Heart left ventricle (tissue), 16 donors: Measurements from ENCODE around the gene ITPR3. TPM values are rescaled to one million over a fixed set of nuclear protein-coding genes. Genes with fewer than 3 reads are reported as not detected.

Experiments
- ATAC-seq, 4 donors: fragments of 200-7000 bp; cut with Tn5 transposase; one replicate each; pipeline ENCODE4 v1.9.1; 2020 to 2022; ENCODE audit warnings: moderate library complexity in 4 of 4, mild to moderate bottlenecking in 3 of 4, moderate number of reproducible peaks in 1 of 4
- DNase-seq, 5 donors: peaks; one replicate each; pipeline ENCODE4 v3.0.0-alpha.2; 2020
- H3K27ac ChIP-seq, 12 donors: fragments of 200-600 bp; sonication (generic) in 4 of 12; one replicate each; pipeline versions ENCODE4 v1.5.0 to v1.8.0; 2016 to 2022; ENCODE audit warnings: mild to moderate bottlenecking in 2 of 12
- H3K27me3 ChIP-seq, 9 donors: fragments of 200-600 bp; sonication (generic) in 2 of 9; one replicate each; pipeline versions ENCODE4 v1.5.1 to v1.8.0; 2016 to 2022; ENCODE audit warnings: mild to moderate bottlenecking in 3 of 9
- H3K36me3 ChIP-seq, 9 donors: fragments of 200-600 bp; sonication (generic) in 2 of 9; one replicate each; pipeline versions ENCODE4 v1.5.0 to v1.8.0; 2018 to 2022; ENCODE audit warnings: mild to moderate bottlenecking in 2 of 9
- H3K4me1 ChIP-seq, 12 donors: fragments of 200-600 bp; sonication (generic) in 4 of 12; one replicate each; pipeline versions ENCODE4 v1.5.0 to v1.8.0; 2016 to 2022; ENCODE audit warnings: mild to moderate bottlenecking in 3 of 12
- H3K4me3 ChIP-seq, 12 donors: fragments of 200-600 bp; sonication (generic) in 4 of 12; one replicate each; pipeline versions ENCODE4 v1.5.0 to v1.8.0; 2017 to 2022; ENCODE audit warnings: mild to moderate bottlenecking in 9 of 12, moderate library complexity in 4 of 12
- H3K9me3 ChIP-seq, 12 donors: fragments of 200-600 bp; sonication (generic) in 4 of 12; one replicate each; pipeline versions ENCODE4 v1.5.0 to v1.8.0; 2016 to 2022; ENCODE audit warnings: mild to moderate bottlenecking in 1 of 12
- POLR2A ChIP-seq, 2 donors: fragments of 450-650 bp; IDR thresholded peaks; one replicate each; pipeline ENCODE4 v1.6.1; 2017; ENCODE audit warnings: antibody characterized with exemption in 2 of 2, mild to moderate bottlenecking in 2 of 2, moderate library complexity in 2 of 2
- WGBS, 4 donors: extraction: QIAGEN DNeasy Blood & Tissue Kit in 2 of 4; methylation state at CpG; one replicate each; pipeline versions ENCODE4 v1.1.5 to v1.1.7; 2013 to 2018; 5-methylcytosine and 5-hydroxymethylcytosine counted together
- intact Hi-C, 10 donors: fragments of 100-400 bp; cut with DNase I; formaldehyde crosslinking; loops; one replicate each; pipeline versions ENCODE4 v1.11.1 to v1.14.2; 2022
- polyA plus RNA-seq, 2 donors: library from polyadenylated mRNA; stranded (reverse); fragments of 200-250 nt; gene quantifications; one replicate each; pipeline ENCODE4 v1.2.3, GENCODE V29; 2013
- total RNA-seq, 9 donors: library from RNA; depleted of rRNA in 2 of 9; stranded (reverse); fragments of >200 nt in 2 of 9; fragmentation: NEBNext Ultra II Directional in 3 of 9; extraction: Animal tissue kit (Norgen Biotek cat#: 25700) in 3 of 9; gene quantifications; one replicate each; pipeline versions ENCODE4 v1.1.0 to v1.2.4, GENCODE V29; 2016 to 2023
- TF ChIP-seq, protein P1 (sequence below), 12 donors: fragments of 200-600 bp; sonication (generic) in 4 of 12; IDR thresholded peaks; one replicate each; pipeline versions ENCODE4 v1.5.0 to v1.8.0; 2018 to 2022; ENCODE audit warnings: antibody characterized with exemption in 12 of 12, mild to moderate bottlenecking in 5 of 12
- donor health status: ischemic (EF 13 %, LVEDD 7.1; RV severe dilation, severe dysfunction).
- donor health status: healthy with polysubstance abuse.
- donor health status: DM: no; HTN: yes; CAD: no.
- donor health status: DM: no; HTN: no; CAD: no.
- donor health status: ischemic (EF 25% LVEDD 6.9; RV normal size, moderate dysfunction).
- donor health status: ischemic (EF 25% LVEDD 5.7; RV mildly dilated, moderate dysfunction).
- donor health status: healthy.
- donor health status: DM: yes; HTN: yes; CAD: no.
- donor health status: ischemic (EF 35%, LVEDD 5.7; RV mildly dilated, moderate dysfunction).
- donor health status: nonischemic (EF 11% LVEDD 7.7; RV severe dilation, severe dysfunction).
- donor health status: DM: yes; HTN: yes; CAD: no.
- donor health status: PGD.
- donor health status: ischemic (EF 29% LVEDD 5.4; RV normal size, mild dysfunction).
- donor health status: nonischemic (EF 23%, LVEDD 6.1; RV moderate dilation, normal function).

The ITPR3 gene
- total and polyA plus RNA-seq, 11 donors = 4.8 to 33.5 (median 7.8) TPM

DNA sequence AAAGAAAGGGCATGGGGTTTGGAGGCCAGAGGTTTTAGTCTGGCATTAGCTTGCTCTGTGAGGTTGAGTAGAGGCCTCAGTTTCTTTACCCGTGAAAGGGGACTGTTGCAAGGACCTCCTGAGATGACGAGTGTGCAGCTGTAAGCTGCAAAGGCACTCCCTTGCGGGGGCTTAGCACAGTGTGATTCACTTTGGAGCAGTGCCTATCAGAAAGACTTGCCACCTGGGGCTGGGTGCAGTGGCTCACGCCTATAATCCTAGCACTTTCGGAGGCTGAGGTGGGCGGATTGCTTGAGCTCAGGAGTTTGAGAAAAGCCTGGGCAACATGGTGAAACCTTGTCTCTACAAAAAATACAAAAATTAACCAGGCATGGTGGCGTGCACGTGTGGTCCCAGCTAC is 33.6 kb upstream of the ITPR3 start:
- H3K9me3 ChIP-seq = no peaks in the 10 kb centered on the region
- H3K4me3 ChIP-seq = no peak overlapping the region
- intact Hi-C loops = loop anchor here (2.0 to 10.0 kb wide), 14 partner anchors 35 to 567 kb away; partner anchors contain the start of gene ITPR3 (in 2 of the 10)
- H3K36me3 ChIP-seq = no peaks in the 10 kb centered on the region
- H3K27me3 ChIP-seq = no peaks in the 10 kb centered on the region
- H3K4me1 ChIP-seq = peaks cover 3 to 41% (median 32%) of the 10 kb centered on the region in 12 donors
- TF ChIP-seq, protein P1, sequence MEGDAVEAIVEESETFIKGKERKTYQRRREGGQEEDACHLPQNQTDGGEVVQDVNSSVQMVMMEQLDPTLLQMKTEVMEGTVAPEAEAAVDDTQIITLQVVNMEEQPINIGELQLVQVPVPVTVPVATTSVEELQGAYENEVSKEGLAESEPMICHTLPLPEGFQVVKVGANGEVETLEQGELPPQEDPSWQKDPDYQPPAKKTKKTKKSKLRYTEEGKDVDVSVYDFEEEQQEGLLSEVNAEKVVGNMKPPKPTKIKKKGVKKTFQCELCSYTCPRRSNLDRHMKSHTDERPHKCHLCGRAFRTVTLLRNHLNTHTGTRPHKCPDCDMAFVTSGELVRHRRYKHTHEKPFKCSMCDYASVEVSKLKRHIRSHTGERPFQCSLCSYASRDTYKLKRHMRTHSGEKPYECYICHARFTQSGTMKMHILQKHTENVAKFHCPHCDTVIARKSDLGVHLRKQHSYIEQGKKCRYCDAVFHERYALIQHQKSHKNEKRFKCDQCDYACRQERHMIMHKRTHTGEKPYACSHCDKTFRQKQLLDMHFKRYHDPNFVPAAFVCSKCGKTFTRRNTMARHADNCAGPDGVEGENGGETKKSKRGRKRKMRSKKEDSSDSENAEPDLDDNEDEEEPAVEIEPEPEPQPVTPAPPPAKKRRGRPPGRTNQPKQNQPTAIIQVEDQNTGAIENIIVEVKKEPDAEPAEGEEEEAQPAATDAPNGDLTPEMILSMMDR (IDR thresholded peaks at IDR 0.05) = no peak
- no peak for TF ChIP-seq POLR2A (IDR thresholded peaks at IDR 0.05)
- ATAC-seq = no peak
- no peak overlapping the region for H3K27ac ChIP-seq
- DNase-seq = no peak
- 87 to 93% (median 91%) methylated on average over 8 of the region's 8 CpGs for WGBS, 4 donors

DNA sequence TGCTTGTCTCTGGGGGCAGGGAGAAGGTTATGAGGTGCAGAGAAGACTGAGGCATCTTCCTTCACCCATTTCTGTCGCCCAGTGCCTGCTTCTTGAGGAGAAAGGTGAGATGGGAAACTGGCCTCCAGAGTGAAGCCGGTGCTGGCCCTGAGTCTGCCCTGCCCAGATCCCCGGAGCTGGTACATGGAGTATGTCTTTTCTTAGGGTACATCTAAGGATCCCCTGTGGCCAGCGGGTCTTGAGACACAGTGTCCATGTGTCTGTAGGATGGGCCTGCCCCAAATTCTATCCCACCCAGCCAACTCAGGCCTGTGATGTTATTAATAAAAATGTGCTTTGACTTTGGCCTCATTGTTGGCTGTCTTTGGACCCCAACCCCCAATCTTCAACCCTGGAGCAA is 32.2 kb upstream of the ITPR3 start:
- no peaks in the 10 kb centered on the region for H3K27me3 ChIP-seq
- peaks cover 3 to 47% (median 33%) of the 10 kb centered on the region in 12 donors for H3K4me1 ChIP-seq
- H3K36me3 ChIP-seq = no peaks in the 10 kb centered on the region
- no peak for TF ChIP-seq POLR2A (IDR thresholded peaks at IDR 0.05)
- TF ChIP-seq, protein P1 (IDR thresholded peaks at IDR 0.05) = no peak
- no peaks in the 10 kb centered on the region for H3K9me3 ChIP-seq
- DNase-seq (no peak), ATAC-seq (no peak)
- WGBS, 4 donors = 84 to 98% (median 91%) methylated on average over 4 of the region's 4 CpGs
- H3K27ac ChIP-seq = peak overlapping the region; percentile 16 to 94 (median 80)
- no peak overlapping the region for H3K4me3 ChIP-seq
- intact Hi-C loops = loop anchor here (1.0 to 10.0 kb wide), 18 partner anchors 33 to 566 kb away; partner anchors contain the start of gene ITPR3 (in 2 of the 10)

DNA sequence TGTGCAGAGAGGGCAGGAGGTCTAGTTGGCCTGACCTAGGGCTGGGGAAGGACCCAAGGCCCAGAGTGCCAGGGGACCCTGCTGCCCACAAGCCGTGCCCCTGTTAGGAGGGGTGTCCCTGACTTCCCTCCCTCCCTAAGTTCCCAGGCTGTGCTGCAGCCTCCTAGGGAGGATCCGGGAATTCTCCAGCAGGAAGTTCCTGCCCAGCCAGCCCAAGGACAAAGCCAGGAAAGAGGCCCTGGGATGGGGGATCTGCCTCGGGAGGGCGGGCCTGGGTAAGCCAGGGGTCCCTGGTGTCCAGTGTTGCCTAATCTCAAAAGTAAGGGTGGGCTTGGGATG is 31.8 kb upstream of the ITPR3 start:
- DNase-seq = peak in 1 of 5 donors; percentile 57
- intact Hi-C loops = loop anchor here (2.0 to 10.0 kb wide), 17 partner anchors 33 to 565 kb away; partner anchors contain the start of gene ITPR3 (in 2 of the 10)
- peaks cover 3 to 47% (median 33%) of the 10 kb centered on the region in 12 donors for H3K4me1 ChIP-seq
- H3K36me3 ChIP-seq = no peaks in the 10 kb centered on the region
- ATAC-seq = peak; percentile 13 to 59 (median 16)
- no peaks in the 10 kb centered on the region for H3K9me3 ChIP-seq
- TF ChIP-seq, protein P1 (IDR thresholded peaks at IDR 0.05) = no peak
- TF ChIP-seq POLR2A (IDR thresholded peaks at IDR 0.05) = no peak
- H3K4me3 ChIP-seq = no peak overlapping the region
- 39 to 56% (median 52%) methylated on average over 4 of the region's 4 CpGs for WGBS, 4 donors
- H3K27me3 ChIP-seq = no peaks in the 10 kb centered on the region
- H3K27ac ChIP-seq = peak overlapping the region; percentile 54 to 94 (median 80)

DNA sequence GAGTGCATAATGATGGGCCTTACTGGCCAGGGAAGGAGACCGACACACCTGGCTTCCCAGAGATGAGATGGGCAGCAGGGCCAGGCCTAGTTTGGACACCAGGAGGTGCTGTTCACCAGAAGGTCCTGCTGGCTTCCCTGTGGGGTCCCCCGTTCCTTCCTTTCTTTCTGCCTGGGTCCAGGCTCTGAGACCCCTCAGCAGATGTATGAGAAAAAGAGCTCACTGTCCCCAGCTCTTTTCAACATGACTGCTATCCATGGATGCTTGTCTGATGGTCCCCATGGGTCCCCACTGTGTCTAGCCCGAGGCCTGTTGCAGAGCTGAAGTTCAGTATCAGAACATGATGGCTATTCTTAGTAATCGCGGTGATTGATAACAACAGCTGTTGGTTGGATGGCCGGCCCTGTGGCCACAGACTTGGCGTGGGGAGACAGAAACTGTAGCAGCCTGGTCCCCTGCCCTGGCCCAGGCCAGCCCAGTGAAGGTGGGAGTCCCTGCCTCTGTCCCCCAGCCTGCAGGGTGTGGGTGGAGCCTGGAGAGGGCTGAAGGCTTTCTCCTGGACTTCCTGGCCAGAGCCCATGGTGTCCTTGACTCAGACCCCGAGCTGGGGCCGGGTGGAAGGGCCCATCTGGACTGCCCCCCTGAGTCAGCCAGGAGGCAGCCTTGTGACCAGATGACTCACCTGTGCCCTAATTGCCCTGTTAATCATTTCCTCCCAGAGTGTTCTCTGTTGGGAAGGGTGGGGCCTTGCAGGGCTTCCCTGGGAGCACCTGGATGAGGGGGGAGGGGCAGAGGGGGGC is 31.2 kb upstream of the ITPR3 start:
- Histone ChIP-seq H3K27me3 (no peaks in the 10 kb centered on the region), H3K27ac (peak overlapping the region; percentile 54 to 94 (median 80)), H3K9me3 (no peaks in the 10 kb centered on the region), H3K4me3 (no peak overlapping the region), H3K36me3 (no peaks in the 10 kb centered on the region), H3K4me1 (peaks cover 3 to 47% (median 33%) of the 10 kb centered on the region in 12 donors)
- peak; percentile 40 to 75 (median 70) for ATAC-seq
- TF ChIP-seq, protein P1 (IDR thresholded peaks at IDR 0.05) = peak; percentile 76 to 96 (median 86)
- no peak for TF ChIP-seq POLR2A (IDR thresholded peaks at IDR 0.05)
- peak in 4 of 5 donors; percentile 54 to 86 (median 68) for DNase-seq
- 3 to 18% (median 9%) methylated on average over 5 to 9 of the region's 9 CpGs for WGBS, 4 donors
- intact Hi-C loops = loop anchor here (1.0 to 10.0 kb wide), 23 partner anchors 31 to 565 kb away; partner anchors contain the start of gene ITPR3 (in 3 of the 10)
